Measurements from ENCODE around the gene RFT1.

The RFT1 gene

GRCh38 chr3:53123510-53123909 lies 6.7 kb downstream of the RFT1 start:
- no peak overlapping the region for H3K4me3 ChIP-seq (ENCODE audit: low read depth, low read length)
- CTCF ChIA-PET: interaction anchor here (0.9 to 4.1 kb wide), 5 partner anchors 8 to 72 kb away, joined by 3 to 24 read pairs (median 8); no protein-coding TSS in a partner anchor
- no peak for DNase-seq (ENCODE audit: low read depth, low spot score)
- POLR2A ChIA-PET: no interaction called here
- no peak for TF ChIP-seq CTCF (IDR thresholded peaks at IDR 0.05; ENCODE audit: insufficient read depth, low read length, missing control alignments)

- POLR2A ChIA-PET: no interaction called here
Measured at GRCh38 chr3:53122933-53123305, 7.3 kb downstream of the RFT1 start.

GRCh38 chr3:53122255-53122932 lies 7.8 kb downstream of the RFT1 start:
- ChIA-PET POLR2A (no interaction called here), CTCF (interaction anchor here (0.9 to 4.1 kb wide), 6 partner anchors 8 to 77 kb away, joined by 3 to 24 read pairs (median 6); no protein-coding TSS in a partner anchor)
- no peak for TF ChIP-seq CTCF (IDR thresholded peaks at IDR 0.05; ENCODE audit: insufficient read depth, low read length, missing control alignments)

More at GRCh38 chr3:53122933-53123305, 7.3 kb downstream of the RFT1 start:
- DNase-seq (ENCODE audit: low read depth, low spot score): no peak
- CTCF ChIA-PET: interaction anchor here (0.9 to 4.1 kb wide), 6 partner anchors 9 to 77 kb away, joined by 3 to 24 read pairs (median 6); no protein-coding TSS in a partner anchor
- no peak overlapping the region for H3K4me3 ChIP-seq (ENCODE audit: low read depth, low read length)
- TF ChIP-seq CTCF (IDR thresholded peaks at IDR 0.05; ENCODE audit: insufficient read depth, low read length, missing control alignments): no peak

GRCh38 chr3:53120336-53120735 lies 9.9 kb downstream of the RFT1 start:
- ChIA-PET CTCF (interaction anchor here (0.9 to 13.0 kb wide), 5 partner anchors 9 to 100 kb away, joined by 4 to 218 read pairs (median 13); partner anchors contain the start of gene RFT1), POLR2A (no interaction called here)
- no peak for DNase-seq (ENCODE audit: low read depth, low spot score)

More at GRCh38 chr3:53122255-53122932, 7.8 kb downstream of the RFT1 start:
- no peak overlapping the region for H3K4me3 ChIP-seq (ENCODE audit: low read depth, low read length)
- DNase-seq (ENCODE audit: low read depth, low spot score): no peak

GRCh38 chr3:53116956-53117355 lies 13.3 kb downstream of the RFT1 start:
- DNase-seq (ENCODE audit: low read depth, low spot score): no peak
- no peak for TF ChIP-seq CTCF (IDR thresholded peaks at IDR 0.05; ENCODE audit: insufficient read depth, low read length, missing control alignments)
- CTCF ChIA-PET: interaction anchor here (0.7 to 13.0 kb wide), 5 partner anchors 12 to 593 kb away, joined by 3 to 218 read pairs (median 52); partner anchors contain the start of gene RFT1
- POLR2A ChIA-PET: no interaction called here
- H3K4me3 ChIP-seq (ENCODE audit: low read depth, low read length): no peak overlapping the region

More at GRCh38 chr3:53120336-53120735, 9.9 kb downstream of the RFT1 start:
- no peak for TF ChIP-seq CTCF (IDR thresholded peaks at IDR 0.05; ENCODE audit: insufficient read depth, low read length, missing control alignments)
- no peak overlapping the region for H3K4me3 ChIP-seq (ENCODE audit: low read depth, low read length)

- no peak for DNase-seq (ENCODE audit: low read depth, low spot score)
- ChIA-PET POLR2A (interaction anchor here (1.7 kb wide), 1 partner anchor 10 kb away, joined by 3 read pairs; no protein-coding TSS in a partner anchor), CTCF (interaction anchor here (0.7 to 13.0 kb wide), 31 partner anchors 8 to 743 kb away, joined by 3 to 218 read pairs (median 6); partner anchors contain the start of gene RFT1)
- no peak for TF ChIP-seq CTCF (IDR thresholded peaks at IDR 0.05; ENCODE audit: insufficient read depth, low read length, missing control alignments)
- no peak overlapping the region for H3K4me3 ChIP-seq (ENCODE audit: low read depth, low read length)
Measured at GRCh38 chr3:53114412-53115074, 15.7 kb downstream of the RFT1 start.

All from AG04449 (cell line).